Measurements from ENCODE around the gene PEX11A.

The PEX11A gene

GRCh38 chr15:89654847-89655805 lies 35.4 kb downstream of the PEX11A start, which contains the start of gene KIF7:
Gene KIF7, minus strand, starts transcription at chr15:89655467. Its CDS starts 2,537 bp downstream, at chr15:89652930.
- DNase-seq = peak in 3 of 14 donors; percentile 22 to 42 (median 32)

GRCh38 chr15:89654301-89654761 lies 36.2 kb downstream of the PEX11A start:
- no peak for DNase-seq

DNA sequence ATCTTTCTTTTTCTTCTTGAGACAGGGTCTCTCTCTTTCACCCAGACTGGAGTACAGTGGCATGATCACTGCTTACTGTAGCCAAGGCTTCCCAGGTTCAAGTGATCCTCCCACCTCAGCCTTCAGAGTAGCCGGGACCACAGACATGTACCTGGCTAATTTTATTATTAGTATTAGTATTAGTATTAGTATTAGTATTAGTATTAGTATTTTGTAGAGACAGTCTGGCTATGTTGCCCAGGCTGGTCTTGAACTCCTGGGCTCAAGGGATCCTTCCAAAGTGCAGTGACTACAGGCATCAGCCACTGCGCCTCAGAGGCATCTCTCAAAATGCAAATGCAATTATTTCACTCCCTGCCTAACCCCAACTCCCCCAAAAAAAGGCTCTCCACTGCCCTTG lies 37.0 kb downstream of the PEX11A start:
- no peak for DNase-seq

DNA sequence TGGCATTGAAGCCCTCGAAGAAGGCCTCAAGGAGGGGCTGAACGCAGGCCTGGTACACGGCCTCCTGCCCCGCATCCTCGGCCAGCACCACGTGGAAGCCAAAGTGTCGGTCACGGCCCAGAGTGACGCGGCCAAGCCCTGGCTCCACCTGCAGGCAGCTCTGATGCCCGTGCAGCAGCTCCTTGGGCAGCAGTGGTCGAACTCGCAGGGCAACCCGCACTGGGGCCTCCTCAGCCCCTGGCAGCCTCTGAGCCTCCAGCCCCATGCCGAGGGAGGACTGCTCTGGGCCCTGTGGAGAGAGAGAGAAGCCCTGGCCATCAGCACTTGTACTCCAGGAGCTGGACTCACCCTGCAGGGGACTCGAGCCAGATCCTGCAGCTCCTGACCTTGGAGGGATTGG lies 37.9 kb downstream of the PEX11A start:
- DNase-seq = no peak

DNA sequence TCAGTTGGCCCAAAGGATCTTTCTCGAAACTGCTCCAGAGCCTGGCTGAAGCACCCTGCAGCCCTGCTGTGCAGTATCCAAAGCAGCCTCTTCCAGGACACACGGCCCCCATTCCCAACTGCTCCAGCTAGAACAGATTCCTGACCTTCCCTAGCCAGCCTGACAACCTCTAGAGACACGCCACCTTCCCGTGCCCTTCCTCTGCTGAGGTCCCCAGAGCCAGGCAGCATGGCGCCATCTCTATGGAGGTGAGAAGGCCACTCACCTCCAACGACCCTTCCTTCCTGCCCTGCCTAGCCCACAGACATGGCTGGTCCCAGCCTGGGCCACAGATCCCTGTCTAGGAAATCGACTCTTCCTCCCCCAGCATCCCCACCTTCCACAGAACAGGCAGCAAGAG lies 38.4 kb downstream of the PEX11A start:
- no peak for DNase-seq

DNA sequence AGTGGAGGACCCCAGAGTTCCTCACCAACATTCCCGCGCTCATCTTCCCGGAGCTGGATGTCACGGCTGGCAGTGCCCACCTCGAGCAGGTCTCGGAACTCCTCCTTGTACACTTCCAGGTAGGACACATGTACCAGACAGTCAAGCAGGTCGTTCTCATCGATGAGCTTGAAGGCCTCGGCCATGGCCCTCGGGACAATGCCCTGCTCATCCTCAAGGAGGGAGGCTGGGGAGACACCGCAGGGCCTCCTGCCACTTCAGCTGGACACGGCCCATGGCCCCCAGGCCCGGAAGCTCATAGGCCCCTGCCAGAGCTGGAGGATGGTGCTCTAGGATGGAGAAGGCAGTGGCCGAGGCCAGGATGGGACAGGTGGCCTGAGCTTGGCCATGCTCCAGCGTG lies 40.8 kb downstream of the PEX11A start:
- DNase-seq = no peak

DNA sequence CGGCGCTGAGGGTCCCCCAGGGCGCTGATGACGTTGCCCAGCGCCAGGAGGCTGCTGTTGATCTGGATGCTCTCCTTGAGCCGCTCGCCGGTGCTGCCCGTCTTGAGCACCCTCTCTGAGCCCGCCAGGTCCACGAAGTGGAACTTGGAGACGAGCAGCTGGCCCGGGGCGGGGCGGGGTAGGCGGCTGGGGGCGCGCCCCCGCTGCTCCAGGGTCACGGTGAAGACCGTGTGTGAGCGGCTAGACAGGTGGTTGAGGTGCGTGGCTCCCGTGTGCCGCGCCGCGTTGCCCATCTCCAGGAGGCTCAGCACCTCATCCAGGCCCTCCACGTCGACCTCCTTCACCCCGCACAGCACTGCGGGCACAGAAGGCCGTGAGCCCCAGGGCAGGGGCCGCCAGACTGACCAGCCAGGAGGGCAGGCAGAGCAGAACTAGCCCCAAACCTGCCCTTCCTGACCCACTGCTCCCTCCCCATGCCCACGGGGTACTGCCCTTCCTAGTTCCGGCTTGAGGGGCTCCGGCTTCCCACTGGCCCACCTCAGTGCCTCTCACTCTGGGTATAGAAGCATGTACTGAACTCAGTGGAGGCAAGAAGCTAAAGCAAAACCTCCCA lies 41.4 kb downstream of the PEX11A start:
- DNase-seq = no peak

GRCh38 chr15:89648106-89649012 lies 42.2 kb downstream of the PEX11A start:
- DNase-seq = no peak

DNA sequence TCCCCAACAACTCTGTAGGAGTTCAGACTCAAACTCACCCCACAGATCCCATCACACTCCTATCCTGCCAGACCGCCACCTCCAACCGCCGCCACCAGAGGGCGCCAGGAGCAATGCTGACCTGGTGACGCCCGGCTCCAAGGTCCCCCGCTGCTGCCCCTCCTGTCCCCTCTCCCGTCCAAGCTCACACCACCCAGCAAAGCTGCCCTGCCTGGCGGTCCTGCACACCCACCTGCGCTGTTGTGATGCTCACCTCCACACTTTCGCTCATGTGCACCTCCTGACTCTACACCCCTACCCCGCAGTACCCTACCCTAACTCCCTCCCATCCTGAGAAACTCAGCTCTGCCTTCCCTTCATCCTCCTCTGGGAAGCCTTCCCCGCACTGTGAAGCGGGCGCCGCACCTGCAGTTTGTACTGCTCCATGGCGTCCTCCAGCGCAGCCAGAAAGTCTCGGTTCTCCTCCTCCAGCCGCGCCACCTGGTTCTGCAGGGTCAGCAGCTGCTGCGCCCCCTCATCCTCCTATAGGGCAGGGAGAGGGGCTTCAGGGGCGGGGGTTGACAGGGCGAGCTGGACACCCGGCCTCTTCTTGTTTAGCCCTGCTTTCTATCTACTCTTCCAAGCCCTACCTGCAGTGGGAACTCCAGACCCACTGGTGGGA lies 43.2 kb downstream of the PEX11A start:
- DNase-seq = peak in 7 of 14 donors; percentile 2 to 71 (median 22)

GRCh38 chr15:89646416-89647141 lies 44.0 kb downstream of the PEX11A start:
- no peak for DNase-seq

DNA sequence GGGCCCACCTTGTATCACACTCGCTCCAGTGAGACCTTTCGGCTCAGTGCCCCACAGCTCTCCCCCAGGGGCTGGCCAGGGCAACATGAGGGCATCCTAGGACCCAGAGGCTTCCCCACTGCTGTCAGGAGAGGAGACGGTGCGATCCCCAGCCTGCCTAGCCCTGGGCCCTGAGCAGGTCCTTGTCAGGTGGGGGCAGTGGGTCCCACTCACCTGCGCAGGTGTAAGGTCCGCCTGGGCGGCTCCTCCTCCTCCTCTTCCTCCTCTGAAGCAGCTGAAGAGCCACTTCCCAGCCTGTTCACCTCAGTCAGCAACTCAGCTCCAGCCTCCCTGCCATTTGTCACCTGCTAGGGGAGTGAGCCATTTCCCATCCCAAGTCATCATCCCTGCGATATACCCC lies 44.9 kb downstream of the PEX11A start:
- DNase-seq = no peak

DNA sequence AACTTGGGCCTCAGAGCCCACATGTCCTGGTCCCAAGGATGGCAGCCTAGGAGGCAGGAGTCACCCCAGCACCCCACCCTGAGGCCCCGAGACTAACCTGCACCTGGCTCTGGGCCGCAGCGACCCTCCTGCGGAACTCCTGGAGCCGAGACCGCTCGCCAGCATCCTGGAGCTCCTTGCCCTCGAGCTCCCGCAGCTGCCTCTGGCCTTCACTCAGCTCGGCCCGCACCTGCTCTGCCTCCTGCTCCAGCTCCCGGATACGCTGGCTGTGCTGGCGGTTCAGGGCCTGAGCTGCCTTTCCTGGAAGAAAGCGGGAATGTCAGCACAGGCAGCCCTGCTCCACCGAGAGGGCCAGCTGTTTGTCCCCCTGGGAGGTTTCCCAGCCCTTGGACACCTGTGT lies 48.4 kb downstream of the PEX11A start:
- no peak for DNase-seq

DNA sequence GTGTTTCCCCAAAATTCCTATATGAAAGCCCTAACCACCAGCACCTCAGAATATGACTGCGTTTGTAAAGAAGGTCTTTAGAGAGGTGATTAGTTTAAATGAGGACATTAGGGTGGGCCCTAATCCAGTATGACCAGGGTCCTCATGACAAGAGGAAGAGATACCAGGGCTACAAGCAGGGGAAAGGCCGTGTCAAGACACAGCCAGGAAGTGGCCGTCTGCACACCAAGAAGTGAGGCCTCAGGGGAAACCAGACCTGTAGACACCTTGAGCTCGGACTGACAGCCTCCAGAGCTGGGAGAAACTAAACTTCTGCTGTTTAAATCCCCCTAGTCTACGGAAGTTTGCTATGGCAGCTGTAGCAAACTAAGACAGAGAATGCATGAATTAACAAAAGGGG lies 49.5 kb downstream of the PEX11A start:
- no peak for DNase-seq

DNA sequence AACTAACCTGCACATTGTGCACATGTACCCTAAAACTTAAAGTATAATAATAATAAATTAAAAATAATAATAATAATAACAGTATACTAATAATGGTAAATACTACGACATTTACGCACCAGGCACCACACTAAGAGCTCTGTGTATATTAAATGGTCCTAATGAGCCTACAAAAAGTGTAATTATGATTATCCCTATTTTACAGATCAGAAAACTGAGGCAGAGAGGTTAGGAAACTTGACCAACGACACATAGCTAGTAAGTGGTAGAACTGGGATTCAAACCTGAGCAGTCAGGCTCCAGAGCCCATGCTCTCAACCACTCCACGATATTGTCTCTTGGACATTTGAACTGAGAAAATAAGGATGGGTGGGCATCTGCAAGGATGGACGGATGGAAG lies 50.3 kb downstream of the PEX11A start:
- DNase-seq = no peak

- DNase-seq = no peak
Observed at GRCh38 chr15:89633585-89633984, 57.0 kb downstream of the PEX11A start.

DNA sequence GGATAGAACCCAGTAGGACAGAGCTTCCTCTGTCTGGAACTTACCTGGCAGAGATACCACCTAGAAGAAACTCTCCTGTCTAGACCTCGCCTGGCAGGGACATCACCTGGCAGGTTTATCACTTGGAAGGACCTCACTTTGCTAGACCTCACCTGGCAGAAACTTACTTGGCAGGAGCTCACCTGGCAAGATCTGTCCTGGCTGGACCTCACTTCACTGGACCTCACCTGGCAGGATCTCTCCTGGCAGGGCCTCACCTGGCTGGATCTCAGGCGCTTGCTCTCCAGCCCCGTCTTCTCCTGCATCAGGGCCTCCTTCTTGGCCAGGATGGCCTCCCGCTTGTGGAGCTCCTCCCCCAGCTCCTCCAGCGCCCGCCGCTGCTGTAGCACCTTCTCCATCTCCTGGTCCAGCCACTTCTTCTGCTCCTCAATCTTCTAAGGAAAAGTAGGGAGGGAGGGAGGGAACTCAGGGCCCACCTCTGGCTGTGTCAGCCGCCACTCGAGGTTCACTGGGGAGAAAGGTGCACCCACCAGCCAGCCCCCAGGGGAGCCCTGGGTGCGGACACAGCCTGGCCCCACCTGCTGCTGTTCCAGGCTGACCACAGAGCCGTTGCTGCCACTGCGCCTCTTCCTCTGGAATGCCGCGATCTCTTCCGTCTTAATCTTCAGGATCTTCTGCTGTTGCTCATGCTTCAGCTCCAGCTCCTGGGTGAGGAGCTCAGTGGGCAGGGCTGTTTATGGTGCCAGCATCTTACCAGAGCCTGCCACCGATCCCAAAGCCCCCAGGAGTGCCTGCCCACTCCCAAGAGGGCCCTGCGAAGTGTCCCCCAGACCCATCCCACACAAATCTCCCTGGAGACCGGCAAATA lies 57.8 kb downstream of the PEX11A start:
- no peak for DNase-seq

GRCh38 chr15:89631902-89632264 lies 58.7 kb downstream of the PEX11A start:
- no peak for DNase-seq

All from C1 segment of cervical spinal cord (tissue), 14 donors.